PC-9 (cell line): ENCODE data around the gene DDX27.

Experiments used
- EZH2 ChIP-seq: fragments of 200-600 bp; sonication (generic); IDR thresholded peaks from 2 replicates; pipeline ENCODE4 v1.8.0; 2017; ENCODE audit warnings: antibody characterized with exemption, low read depth
- TF ChIP-seq, protein P1 (sequence below): fragments of 200-600 bp; sonication (generic); conservative IDR thresholded peaks from 2 replicates; pipeline ENCODE4 v1.6.1; 2017; ENCODE audit warnings: mixed run types, antibody characterized with exemption, mild to moderate bottlenecking, moderate library complexity

DNA sequence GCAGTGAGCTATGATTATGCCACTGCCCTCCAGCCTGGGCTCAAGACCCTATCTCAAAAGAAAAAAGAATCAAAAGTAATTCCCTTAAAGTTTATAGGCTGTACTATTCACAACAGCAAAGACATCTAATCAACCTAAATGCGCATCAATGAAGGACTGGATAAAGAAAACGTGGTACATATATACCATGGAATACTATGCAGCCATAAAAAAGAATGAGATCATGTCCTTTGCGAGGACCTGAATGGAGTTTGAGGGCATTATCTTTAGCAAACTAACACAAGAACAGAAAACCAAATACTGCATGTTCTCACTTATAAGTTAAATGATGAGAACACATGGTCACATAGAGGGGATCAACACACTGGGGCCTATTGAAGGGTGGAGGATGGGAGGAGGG is 42.0 kb downstream of the DDX27 start:
- TF ChIP-seq, protein P1, sequence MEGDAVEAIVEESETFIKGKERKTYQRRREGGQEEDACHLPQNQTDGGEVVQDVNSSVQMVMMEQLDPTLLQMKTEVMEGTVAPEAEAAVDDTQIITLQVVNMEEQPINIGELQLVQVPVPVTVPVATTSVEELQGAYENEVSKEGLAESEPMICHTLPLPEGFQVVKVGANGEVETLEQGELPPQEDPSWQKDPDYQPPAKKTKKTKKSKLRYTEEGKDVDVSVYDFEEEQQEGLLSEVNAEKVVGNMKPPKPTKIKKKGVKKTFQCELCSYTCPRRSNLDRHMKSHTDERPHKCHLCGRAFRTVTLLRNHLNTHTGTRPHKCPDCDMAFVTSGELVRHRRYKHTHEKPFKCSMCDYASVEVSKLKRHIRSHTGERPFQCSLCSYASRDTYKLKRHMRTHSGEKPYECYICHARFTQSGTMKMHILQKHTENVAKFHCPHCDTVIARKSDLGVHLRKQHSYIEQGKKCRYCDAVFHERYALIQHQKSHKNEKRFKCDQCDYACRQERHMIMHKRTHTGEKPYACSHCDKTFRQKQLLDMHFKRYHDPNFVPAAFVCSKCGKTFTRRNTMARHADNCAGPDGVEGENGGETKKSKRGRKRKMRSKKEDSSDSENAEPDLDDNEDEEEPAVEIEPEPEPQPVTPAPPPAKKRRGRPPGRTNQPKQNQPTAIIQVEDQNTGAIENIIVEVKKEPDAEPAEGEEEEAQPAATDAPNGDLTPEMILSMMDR: no peak
- TF ChIP-seq EZH2: no peak
